Liver (tissue), 9 donors: ENCODE results near the gene CCDC91. TPM values are rescaled to one million over a fixed set of nuclear protein-coding genes. Genes with fewer than 3 reads are reported as not detected.

Experiments
- DNase-seq: peaks from one replicate; pipeline ENCODE4 v3.0.0-alpha.2; 2017; ENCODE audit warnings: low spot score
- H3K27ac ChIP-seq, 2 donors: one replicate each; pipeline ENCODE4 v1.7.0; 2013; ENCODE audit warnings: inconsistent platforms in 2 of 2, low read length in 2 of 2, control low read depth in 1 of 2, low read depth in 1 of 2, mild to moderate bottlenecking in 1 of 2
- H3K27me3 ChIP-seq, 4 donors: one replicate each; pipeline versions ENCODE4 v1.6.1 to v1.7.0; 2013; ENCODE audit warnings: low read length in 3 of 4, inconsistent platforms in 1 of 4, mild to moderate bottlenecking in 1 of 4, moderate library complexity in 1 of 4; ENCODE audit not compliant: control insufficient read depth in 4 of 4, insufficient read depth in 4 of 4
- H3K36me3 ChIP-seq, 4 donors: one replicate each; pipeline versions ENCODE4 v1.6.1 to v1.7.0; 2013; ENCODE audit warnings: low read length in 3 of 4, mild to moderate bottlenecking in 3 of 4, low read depth in 1 of 4, moderate library complexity in 1 of 4; ENCODE audit not compliant: control insufficient read depth in 4 of 4, insufficient read depth in 3 of 4
- H3K4me1 ChIP-seq, 4 donors: one replicate each; pipeline versions ENCODE4 v1.6.1 to v1.7.0; 2013; ENCODE audit warnings: low read length in 3 of 4, mild to moderate bottlenecking in 3 of 4, moderate library complexity in 1 of 4; ENCODE audit not compliant: control insufficient read depth in 4 of 4, insufficient read depth in 4 of 4
- H3K4me3 ChIP-seq, 3 donors: one replicate each; pipeline versions ENCODE4 v1.6.1 to v1.7.0; 2013; ENCODE audit warnings: low read length in 3 of 3, control low read depth in 1 of 3, low read depth in 1 of 3, mild to moderate bottlenecking in 1 of 3
- H3K9ac ChIP-seq, 2 donors: one replicate each; pipeline ENCODE4 v1.7.0; 2013; ENCODE audit warnings: low read length in 2 of 2, mild to moderate bottlenecking in 2 of 2, moderate library complexity in 2 of 2, control low read depth in 1 of 2, low read depth in 1 of 2
- H3K9me3 ChIP-seq, 4 donors: one replicate each; pipeline versions ENCODE4 v1.6.1 to v1.7.0; 2013; ENCODE audit warnings: low read length in 3 of 4; ENCODE audit not compliant: control insufficient read depth in 4 of 4
- EGR1 ChIP-seq, 2 donors: IDR thresholded peaks; 2 replicates each; pipeline ENCODE4 v1.6.1; 2016 to 2018; ENCODE audit warnings: antibody characterized with exemption in 2 of 2, low read depth in 2 of 2
- FOXA1 ChIP-seq: IDR thresholded peaks from 2 replicates; pipeline ENCODE4 v1.6.1; 2016; ENCODE audit warnings: antibody characterized with exemption
- FOXA2 ChIP-seq: IDR thresholded peaks from 2 replicates; pipeline ENCODE4 v1.6.1; 2016; ENCODE audit warnings: antibody characterized with exemption
- GABPA ChIP-seq, 2 donors: IDR thresholded peaks in 1 of 2; conservative IDR thresholded peaks in 1 of 2; 2 replicates each; pipeline ENCODE4 v1.6.1; 2016; ENCODE audit warnings: antibody characterized with exemption in 2 of 2, mild to moderate bottlenecking in 1 of 2, moderate library complexity in 1 of 2
- HNF4A ChIP-seq, 2 donors: conservative IDR thresholded peaks; 2 replicates each; pipeline ENCODE4 v1.6.1; 2016; ENCODE audit warnings: antibody characterized with exemption in 2 of 2, mild to moderate bottlenecking in 2 of 2
- HNF4G ChIP-seq: IDR thresholded peaks from 2 replicates; pipeline ENCODE4 v1.6.1; 2016; ENCODE audit warnings: antibody characterized with exemption
- JUND ChIP-seq, 2 donors: IDR thresholded peaks; 2 replicates each; pipeline ENCODE4 v1.6.1; 2016; ENCODE audit warnings: antibody characterized with exemption in 2 of 2
- NR2F2 ChIP-seq: IDR thresholded peaks from 2 replicates; pipeline ENCODE4 v1.6.1; 2016; ENCODE audit warnings: antibody characterized with exemption
- RAD21 ChIP-seq, 2 donors: IDR thresholded peaks; 2 replicates each; pipeline ENCODE4 v1.6.1; 2016; ENCODE audit warnings: antibody characterized with exemption in 2 of 2, mild to moderate bottlenecking in 2 of 2
- RXRA ChIP-seq, 2 donors: IDR thresholded peaks; 2 replicates each; pipeline ENCODE4 v1.6.1; 2017 to 2018; ENCODE audit warnings: antibody characterized with exemption in 2 of 2, mild to moderate bottlenecking in 1 of 2
- SP1 ChIP-seq: IDR thresholded peaks from 2 replicates; pipeline ENCODE4 v1.6.1; 2018; ENCODE audit warnings: antibody characterized with exemption, mild to moderate bottlenecking
- TAF1 ChIP-seq: conservative IDR thresholded peaks from 2 replicates; pipeline ENCODE4 v1.6.1; 2016; ENCODE audit warnings: antibody characterized with exemption, mild to moderate bottlenecking
- YY1 ChIP-seq: IDR thresholded peaks from 2 replicates; pipeline ENCODE4 v1.6.1; 2016; ENCODE audit warnings: antibody characterized with exemption, mild to moderate bottlenecking
- WGBS: extraction: QIAGEN DNeasy Blood & Tissue Kit; methylation state at CpG from one replicate; pipeline ENCODE4 v1.1.7; 2013; 5-methylcytosine and 5-hydroxymethylcytosine counted together
- polyA plus RNA-seq, 2 donors: library from polyadenylated mRNA; stranded (reverse) in 1 of 2; unstranded in 1 of 2; fragments of 200-250 nt in 1 of 2; fragments of >200 nt in 1 of 2; fragmentation: Nextera tagmentation in 1 of 2; extraction: Ambion mirVana in 1 of 2; gene quantifications; one replicate each; pipeline versions ENCODE4 v1.2.1 to v1.2.3, GENCODE V29; 2013 to 2015
- total RNA-seq, 2 donors: library from RNA; depleted of rRNA; stranded (reverse); fragments of >200 nt; gene quantifications; one replicate each; pipeline ENCODE4 v1.2.3, GENCODE V29; 2014
- TF ChIP-seq, protein P1 (sequence below): fragments of 150-350 bp; IDR thresholded peaks from 2 replicates; pipeline ENCODE4 v1.5.1; 2017; ENCODE audit warnings: improper control_type of control experiment, low read depth, low read length; ENCODE audit not compliant: missing input control
- TF ChIP-seq, protein P2 (sequence below): IDR thresholded peaks from 2 replicates; pipeline ENCODE4 v1.6.1; 2016; ENCODE audit warnings: antibody characterized with exemption
- TF ChIP-seq, protein P3 (sequence below): IDR thresholded peaks from 2 replicates; pipeline ENCODE4 v1.6.1; 2016; ENCODE audit warnings: antibody characterized with exemption
- TF ChIP-seq, protein P4 (sequence below): IDR thresholded peaks from 2 replicates; pipeline ENCODE4 v1.6.1; 2016; ENCODE audit warnings: antibody characterized with exemption, mild to moderate bottlenecking
- TF ChIP-seq, protein P5 (sequence below): IDR thresholded peaks from 2 replicates; pipeline ENCODE4 v1.6.1; 2016; ENCODE audit warnings: antibody characterized with exemption
- donor health status: healthy.
- donor health status: healthy.
- donor health status: healthy.
- donor health status: healthy.
- donor health status: healthy.

The CCDC91 gene
- total and polyA plus RNA-seq, 4 donors = 8.4 to 29.0 (median 15.1) TPM

DNA sequence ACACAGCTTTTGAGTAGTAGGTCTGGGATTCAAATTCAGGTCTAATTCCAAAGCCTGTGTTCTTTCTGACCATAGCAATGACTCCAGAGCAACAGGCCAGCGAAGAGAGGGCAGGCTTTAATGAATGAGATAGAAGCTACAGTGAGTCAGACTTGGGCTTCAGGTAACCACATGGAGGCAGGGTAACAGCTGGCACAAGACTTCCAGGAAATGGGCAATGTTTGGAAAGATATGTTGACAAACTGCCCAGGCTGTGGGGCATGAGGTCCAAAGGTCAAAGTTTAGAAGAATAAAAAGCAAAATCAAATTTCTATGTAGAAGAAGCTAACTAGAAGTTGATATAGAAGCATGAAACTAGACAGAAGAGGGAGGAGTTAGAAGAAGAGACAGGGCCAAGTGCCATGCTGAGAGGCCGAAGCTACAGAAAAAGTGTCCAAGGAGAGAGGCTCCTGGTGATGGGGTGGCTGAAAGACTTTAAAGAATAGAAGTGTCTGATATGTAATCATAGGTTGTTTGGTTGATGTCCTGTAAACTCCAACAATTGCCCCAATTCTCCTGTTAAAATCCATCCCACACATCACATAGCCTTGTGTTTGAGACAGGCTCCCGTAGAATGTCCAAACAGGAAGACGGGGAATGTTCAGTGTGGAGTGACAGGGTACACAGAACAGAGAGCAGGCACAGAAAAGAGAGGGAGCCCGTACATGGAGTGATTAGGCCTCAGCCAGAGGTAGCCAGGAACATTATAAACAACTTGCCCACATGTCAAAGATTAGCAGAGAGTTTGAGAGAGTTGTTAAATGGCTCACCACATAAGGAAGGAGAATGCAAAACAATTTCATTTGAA lies 384.7 kb downstream of the CCDC91 start:
- Histone ChIP-seq H3K27ac (peak overlapping the region; percentile 80 to 83), H3K9me3 (no peaks in the 10 kb centered on the region)
- 32% methylated on average over 5 of the region's 5 CpGs for WGBS

More for the DNA sequence above, 384.7 kb downstream of the CCDC91 start:
- no peak for DNase-seq
- Histone ChIP-seq H3K9ac (peak overlapping the region in 1 of 2 donors; percentile 25), H3K27me3 (no peaks in the 10 kb centered on the region), H3K4me3 (no peak overlapping the region), H3K36me3 (no peaks in the 10 kb centered on the region), H3K4me1 (peaks cover 2 to 20% (median 10%) of the 10 kb centered on the region in 4 donors)
- TF ChIP-seq NR2F2 (peak; percentile 67), RAD21 (IDR thresholded peaks at IDR 0.05) (peak; percentile 58 to 68), HNF4A (conservative IDR thresholded peaks at IDR 0.05) (peak; percentile 97 to 98), FOXA2 (peak; percentile 81), EGR1 (IDR thresholded peaks at IDR 0.05; ENCODE audit: low read depth in 2 of 2) (peak in 1 of 2 donors; percentile 35), YY1 (peak; percentile 75), GABPA (IDR thresholded peaks at IDR 0.05 in 1 of 2, conservative IDR thresholded peaks at IDR 0.05 in 1 of 2) (peak in 1 of 2 donors; percentile 60), SP1 (peak; percentile 99), RXRA (IDR thresholded peaks at IDR 0.05) (peak; percentile 69 to 74), TAF1 (peak; percentile 52), JUND (IDR thresholded peaks at IDR 0.05) (peak; percentile 85 to 88), HNF4G (peak; percentile 96), FOXA1 (peak; percentile 56)
- TF ChIP-seq, protein P1, sequence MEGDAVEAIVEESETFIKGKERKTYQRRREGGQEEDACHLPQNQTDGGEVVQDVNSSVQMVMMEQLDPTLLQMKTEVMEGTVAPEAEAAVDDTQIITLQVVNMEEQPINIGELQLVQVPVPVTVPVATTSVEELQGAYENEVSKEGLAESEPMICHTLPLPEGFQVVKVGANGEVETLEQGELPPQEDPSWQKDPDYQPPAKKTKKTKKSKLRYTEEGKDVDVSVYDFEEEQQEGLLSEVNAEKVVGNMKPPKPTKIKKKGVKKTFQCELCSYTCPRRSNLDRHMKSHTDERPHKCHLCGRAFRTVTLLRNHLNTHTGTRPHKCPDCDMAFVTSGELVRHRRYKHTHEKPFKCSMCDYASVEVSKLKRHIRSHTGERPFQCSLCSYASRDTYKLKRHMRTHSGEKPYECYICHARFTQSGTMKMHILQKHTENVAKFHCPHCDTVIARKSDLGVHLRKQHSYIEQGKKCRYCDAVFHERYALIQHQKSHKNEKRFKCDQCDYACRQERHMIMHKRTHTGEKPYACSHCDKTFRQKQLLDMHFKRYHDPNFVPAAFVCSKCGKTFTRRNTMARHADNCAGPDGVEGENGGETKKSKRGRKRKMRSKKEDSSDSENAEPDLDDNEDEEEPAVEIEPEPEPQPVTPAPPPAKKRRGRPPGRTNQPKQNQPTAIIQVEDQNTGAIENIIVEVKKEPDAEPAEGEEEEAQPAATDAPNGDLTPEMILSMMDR = no peak
- TF ChIP-seq, protein P2, sequence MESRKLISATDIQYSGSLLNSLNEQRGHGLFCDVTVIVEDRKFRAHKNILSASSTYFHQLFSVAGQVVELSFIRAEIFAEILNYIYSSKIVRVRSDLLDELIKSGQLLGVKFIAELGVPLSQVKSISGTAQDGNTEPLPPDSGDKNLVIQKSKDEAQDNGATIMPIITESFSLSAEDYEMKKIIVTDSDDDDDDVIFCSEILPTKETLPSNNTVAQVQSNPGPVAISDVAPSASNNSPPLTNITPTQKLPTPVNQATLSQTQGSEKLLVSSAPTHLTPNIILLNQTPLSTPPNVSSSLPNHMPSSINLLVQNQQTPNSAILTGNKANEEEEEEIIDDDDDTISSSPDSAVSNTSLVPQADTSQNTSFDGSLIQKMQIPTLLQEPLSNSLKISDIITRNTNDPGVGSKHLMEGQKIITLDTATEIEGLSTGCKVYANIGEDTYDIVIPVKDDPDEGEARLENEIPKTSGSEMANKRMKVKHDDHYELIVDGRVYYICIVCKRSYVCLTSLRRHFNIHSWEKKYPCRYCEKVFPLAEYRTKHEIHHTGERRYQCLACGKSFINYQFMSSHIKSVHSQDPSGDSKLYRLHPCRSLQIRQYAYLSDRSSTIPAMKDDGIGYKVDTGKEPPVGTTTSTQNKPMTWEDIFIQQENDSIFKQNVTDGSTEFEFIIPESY = peak; percentile 67
- TF ChIP-seq, protein P3, sequence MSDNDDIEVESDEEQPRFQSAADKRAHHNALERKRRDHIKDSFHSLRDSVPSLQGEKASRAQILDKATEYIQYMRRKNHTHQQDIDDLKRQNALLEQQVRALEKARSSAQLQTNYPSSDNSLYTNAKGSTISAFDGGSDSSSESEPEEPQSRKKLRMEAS = peak; percentile 92
- TF ChIP-seq, protein P4, sequence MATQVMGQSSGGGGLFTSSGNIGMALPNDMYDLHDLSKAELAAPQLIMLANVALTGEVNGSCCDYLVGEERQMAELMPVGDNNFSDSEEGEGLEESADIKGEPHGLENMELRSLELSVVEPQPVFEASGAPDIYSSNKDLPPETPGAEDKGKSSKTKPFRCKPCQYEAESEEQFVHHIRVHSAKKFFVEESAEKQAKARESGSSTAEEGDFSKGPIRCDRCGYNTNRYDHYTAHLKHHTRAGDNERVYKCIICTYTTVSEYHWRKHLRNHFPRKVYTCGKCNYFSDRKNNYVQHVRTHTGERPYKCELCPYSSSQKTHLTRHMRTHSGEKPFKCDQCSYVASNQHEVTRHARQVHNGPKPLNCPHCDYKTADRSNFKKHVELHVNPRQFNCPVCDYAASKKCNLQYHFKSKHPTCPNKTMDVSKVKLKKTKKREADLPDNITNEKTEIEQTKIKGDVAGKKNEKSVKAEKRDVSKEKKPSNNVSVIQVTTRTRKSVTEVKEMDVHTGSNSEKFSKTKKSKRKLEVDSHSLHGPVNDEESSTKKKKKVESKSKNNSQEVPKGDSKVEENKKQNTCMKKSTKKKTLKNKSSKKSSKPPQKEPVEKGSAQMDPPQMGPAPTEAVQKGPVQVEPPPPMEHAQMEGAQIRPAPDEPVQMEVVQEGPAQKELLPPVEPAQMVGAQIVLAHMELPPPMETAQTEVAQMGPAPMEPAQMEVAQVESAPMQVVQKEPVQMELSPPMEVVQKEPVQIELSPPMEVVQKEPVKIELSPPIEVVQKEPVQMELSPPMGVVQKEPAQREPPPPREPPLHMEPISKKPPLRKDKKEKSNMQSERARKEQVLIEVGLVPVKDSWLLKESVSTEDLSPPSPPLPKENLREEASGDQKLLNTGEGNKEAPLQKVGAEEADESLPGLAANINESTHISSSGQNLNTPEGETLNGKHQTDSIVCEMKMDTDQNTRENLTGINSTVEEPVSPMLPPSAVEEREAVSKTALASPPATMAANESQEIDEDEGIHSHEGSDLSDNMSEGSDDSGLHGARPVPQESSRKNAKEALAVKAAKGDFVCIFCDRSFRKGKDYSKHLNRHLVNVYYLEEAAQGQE = peak; percentile 63
- TF ChIP-seq, protein P5, sequence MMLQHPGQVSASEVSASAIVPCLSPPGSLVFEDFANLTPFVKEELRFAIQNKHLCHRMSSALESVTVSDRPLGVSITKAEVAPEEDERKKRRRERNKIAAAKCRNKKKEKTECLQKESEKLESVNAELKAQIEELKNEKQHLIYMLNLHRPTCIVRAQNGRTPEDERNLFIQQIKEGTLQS = peak; percentile 70
